ENCODE data around the gene MPP3.
"Not testable (repeated sequence)": the region's sequence is repeated elsewhere in the genome, so short reads cannot be mapped to it uniquely, and the experiment has no call there.

The MPP3 gene

GRCh38 chr17:43832976-43833829, at the start of gene MPP3:
Gene MPP3 (minus strand): TSS chr17:43833146. CDS start chr17:43831906, 1,240 bp downstream.
- peak; percentile 73 for DNase-seq (ENCODE audit: low spot score)

GRCh38 chr17:43881758-43882505, 49.0 kb upstream of the MPP3 start:
- no peak for DNase-seq (ENCODE audit: low spot score)

DNA sequence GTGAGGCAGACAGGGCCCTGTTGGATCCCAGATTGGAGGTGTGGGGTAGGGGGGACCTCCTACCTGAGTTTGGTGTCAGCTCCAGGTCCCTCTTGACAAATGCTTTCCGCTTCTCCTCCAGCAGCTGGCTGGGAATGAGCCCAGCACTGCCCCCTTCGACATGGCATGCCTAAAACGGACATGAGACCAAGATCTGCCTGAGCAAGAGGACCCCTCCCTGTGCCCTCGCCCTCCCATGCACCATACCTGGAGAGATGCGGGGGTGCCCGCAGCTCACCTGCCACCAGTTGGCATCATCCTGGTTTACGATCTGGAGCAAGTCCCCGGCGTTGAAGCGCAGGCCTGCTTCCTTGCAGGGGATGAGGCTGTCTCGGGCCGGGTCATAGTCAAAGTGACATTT, 48.2 kb upstream of the MPP3 start:
- no peak for DNase-seq (ENCODE audit: low spot score)

DNA sequence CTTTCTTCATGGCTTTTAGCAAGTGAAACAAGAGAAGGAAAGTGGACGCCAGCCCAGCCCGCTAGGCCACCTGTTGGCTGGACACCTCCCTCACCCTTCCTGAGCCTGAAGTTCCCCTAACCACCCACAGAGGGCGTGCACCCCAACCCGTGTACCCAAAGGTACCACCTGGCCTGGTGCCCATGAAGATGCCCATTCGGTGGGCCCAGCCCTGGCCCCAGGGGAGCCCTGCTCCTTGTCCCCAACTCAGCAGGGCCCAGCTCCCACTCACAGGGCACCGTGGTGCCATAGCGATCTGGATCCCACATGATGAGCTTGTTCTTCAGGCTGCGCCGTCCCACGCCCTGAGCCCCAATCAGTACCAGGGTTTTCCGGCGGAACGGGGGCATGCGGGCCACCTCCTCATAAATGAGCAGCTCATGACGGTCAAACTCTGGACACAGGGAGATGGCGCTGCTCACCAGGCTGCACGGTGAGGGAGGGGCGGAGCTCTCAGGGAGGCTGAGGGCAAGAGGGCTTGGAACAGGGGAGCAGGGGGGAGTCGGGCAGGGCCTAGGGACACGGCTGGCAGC, 47.6 kb upstream of the MPP3 start:
- peak; percentile 32 for DNase-seq (ENCODE audit: low spot score)

DNA sequence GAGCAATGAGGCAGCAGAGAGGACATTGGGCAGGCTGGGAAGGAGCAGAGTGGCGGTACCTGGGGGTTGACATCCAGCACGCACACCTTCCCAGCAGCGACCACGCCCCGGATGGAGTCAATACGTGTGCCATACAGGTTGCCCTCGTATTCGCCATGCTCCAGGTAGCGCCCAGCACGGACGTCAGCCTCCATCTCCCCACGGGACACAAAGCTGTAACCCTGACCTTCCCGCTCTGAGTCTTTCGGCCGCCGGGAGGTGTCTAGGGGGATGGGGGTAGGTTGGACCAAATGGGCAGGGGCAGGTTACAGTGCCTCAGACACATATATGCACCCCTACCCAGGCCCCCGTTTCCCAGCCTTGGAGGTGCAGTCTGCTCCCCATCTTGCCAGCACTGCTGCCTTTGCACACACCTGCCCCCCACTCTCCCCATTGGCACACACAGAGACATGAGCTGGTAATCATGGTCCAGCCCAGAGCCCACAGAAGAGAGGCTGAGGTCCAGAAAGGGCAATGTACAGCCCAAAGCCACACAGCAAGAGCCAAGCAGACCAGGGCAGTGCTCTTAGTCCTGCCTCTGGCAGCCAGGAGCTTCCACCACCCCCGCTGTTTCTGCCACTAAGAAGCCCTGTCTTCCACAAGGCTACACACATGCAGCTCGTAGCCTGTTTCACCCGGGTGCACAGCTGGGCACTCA, 46.9 kb upstream of the MPP3 start:
- no peak for DNase-seq (ENCODE audit: low spot score)

- DNase-seq (ENCODE audit: low spot score): peak; percentile 81
Measured at GRCh38 chr17:43878260-43879175, 45.6 kb upstream of the MPP3 start.

DNA sequence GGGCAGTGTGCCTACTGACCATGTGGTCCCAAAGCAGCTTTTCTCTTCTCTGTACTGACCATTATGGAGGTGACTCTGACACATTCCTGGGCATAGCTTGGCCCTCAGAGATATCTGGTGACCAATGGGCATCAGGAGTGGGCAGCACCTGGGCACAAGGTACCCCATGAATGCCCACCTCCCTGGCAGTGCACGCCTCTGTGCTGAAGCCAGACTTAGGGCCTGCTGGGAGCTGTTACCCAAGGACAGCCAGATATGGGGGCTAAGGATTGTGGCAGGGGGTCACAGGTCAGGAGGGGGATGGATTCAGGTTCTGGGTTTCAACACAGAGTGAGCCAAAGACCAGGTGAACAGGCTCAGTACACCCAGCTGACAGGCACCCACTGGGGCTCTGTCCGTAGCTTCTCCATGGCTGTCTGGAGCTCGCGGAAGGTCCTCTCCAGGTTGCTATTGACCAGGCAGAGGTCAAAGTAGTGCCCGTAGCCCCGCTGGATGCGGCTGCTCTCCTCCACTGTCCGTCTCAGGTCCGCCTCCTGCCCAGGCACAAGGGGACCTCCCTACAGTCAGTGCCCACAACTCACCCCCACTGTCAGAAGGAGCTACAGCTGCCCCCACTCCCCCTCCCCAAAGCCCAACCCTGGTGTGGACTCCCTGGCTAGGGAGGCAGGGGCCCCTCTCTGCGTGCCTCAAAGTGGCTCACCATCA, 44.7 kb upstream of the MPP3 start:
- no peak for DNase-seq (ENCODE audit: low spot score)

- DNase-seq (ENCODE audit: low spot score): no peak
Measured at GRCh38 chr17:43877031-43877430, 44.1 kb upstream of the MPP3 start.

DNA sequence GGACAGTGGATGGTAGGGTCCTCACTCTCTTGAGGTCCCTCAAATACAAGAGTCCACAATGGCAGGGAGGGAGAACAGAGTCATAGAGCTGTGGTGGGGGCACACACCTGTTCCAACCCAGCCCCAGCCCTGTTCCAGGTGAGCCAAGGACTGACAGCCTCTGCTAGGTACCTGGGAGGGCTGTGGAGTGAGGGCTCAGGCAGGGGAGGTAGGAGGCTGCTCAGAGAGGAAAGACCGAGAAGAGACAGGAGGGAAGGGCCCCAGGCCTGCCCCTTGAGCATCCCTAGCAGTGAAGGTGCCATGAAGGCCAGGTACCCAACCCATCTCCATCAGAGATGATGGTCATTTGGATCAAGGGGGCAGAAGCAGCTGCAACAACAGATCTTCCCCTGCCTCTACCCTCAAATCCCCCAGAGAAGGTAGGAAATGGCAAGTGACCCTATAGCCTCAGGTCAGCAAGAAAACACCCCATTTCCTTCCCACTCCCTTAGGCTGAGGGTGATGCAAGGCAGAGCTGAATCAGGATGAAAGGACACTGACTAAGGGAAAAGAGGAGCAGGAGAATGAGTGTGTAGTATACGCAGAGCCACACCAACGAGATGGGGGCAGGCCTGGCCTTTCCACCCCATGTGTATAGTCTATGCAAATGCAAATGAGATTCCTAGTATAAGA, 42.7 kb upstream of the MPP3 start:
- DNase-seq (ENCODE audit: low spot score): no peak

DNA sequence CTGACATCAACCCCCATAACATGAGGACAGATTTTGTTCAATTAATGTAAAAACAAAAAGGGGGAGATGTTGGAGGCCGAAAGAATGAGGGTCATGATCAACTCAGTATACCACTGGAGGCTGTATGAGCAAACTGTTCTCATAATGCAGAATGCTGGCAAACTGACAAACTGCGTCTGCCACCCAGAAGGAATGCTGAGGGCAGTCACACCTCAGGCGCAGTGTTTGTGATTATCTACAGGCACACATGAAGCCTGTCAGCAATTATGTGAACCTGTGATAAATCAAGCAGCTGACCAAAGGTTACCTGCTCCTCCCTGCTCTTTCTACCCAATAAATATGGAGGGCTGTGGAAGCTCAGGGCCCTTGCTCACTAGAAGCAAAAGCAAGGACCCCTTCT, 41.3 kb upstream of the MPP3 start:
- no peak for DNase-seq (ENCODE audit: low spot score)

- no peak for DNase-seq (ENCODE audit: low spot score)
Measured at GRCh38 chr17:43873815-43874214, 40.9 kb upstream of the MPP3 start.

GRCh38 chr17:43873091-43873490, 40.1 kb upstream of the MPP3 start:
- DNase-seq (ENCODE audit: low spot score): no peak

- DNase-seq (ENCODE audit: low spot score): no peak
Measured at GRCh38 chr17:43871946-43872690, 39.2 kb upstream of the MPP3 start.

DNA sequence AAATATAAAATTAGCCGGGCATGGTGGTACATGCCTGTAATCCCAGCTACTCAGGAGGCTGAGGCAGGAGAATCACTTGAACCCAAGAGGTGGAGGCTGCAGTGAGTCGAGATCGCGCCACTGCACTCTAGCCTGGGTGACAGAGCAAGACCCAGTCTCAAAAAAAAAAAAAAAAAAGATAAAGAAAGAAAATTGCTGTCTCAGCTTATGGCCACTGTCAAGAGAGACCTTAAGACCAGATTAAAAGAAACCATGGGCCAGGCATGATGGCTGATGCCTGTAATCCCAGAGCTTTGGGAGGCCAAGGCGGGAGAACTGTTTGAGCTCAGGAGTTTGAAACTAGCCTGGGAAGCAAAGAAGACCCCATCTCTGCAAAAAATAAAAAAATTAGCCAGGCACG, 36.1 kb upstream of the MPP3 start:
- DNase-seq (ENCODE audit: low spot score): not testable (repeated sequence)

- no peak for DNase-seq (ENCODE audit: low spot score)
Measured at GRCh38 chr17:43868226-43868994, 35.5 kb upstream of the MPP3 start.

- DNase-seq (ENCODE audit: low spot score): no peak
Measured at GRCh38 chr17:43864161-43864984, 31.4 kb upstream of the MPP3 start.

DNA sequence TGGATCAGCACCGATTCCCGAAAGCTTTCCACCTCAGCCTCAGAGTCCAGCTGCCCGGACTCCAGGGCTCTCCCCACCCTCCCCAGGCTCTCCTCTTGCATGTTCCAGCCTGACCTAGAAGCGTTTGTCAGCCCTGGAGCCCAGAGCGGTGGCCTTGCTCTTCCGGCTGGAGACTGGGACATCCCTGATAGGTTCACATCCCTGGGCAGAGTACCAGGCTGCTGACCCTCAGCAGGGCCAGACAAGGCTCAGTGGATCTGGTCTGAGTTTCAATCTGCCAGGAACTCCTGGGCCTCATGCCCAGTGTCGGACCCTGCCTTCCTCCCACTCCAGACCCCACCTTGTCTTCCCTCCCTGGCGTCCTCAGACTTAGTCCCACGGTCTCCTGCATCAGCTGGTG, 29.0 kb upstream of the MPP3 start:
- DNase-seq (ENCODE audit: low spot score): no peak

Data from RKO (cell line).